Skeletal muscle tissue (tissue), 4 donors: ENCODE measurements around the gene ADIRF. TPM values are rescaled to one million over a fixed set of nuclear protein-coding genes. Genes with fewer than 3 reads are reported as not detected.
"Not testable (repeated sequence)": the region's sequence is repeated elsewhere in the genome, so short reads cannot be mapped to it uniquely, and the experiment has no call there.

Experiments
- H3K27ac ChIP-seq: one replicate; pipeline ENCODE4 v1.7.0; 2013; ENCODE audit warnings: mild to moderate bottlenecking, low read depth, low read length, inconsistent platforms
- H3K27me3 ChIP-seq, 3 donors: one replicate each; pipeline ENCODE4 v1.7.0; 2013; ENCODE audit warnings: low read length in 3 of 3; ENCODE audit not compliant: control insufficient read depth in 3 of 3, insufficient read depth in 3 of 3
- H3K36me3 ChIP-seq, 3 donors: one replicate each; pipeline ENCODE4 v1.7.0; 2013; ENCODE audit warnings: low read length in 3 of 3; ENCODE audit not compliant: control insufficient read depth in 3 of 3, insufficient read depth in 3 of 3
- H3K4me1 ChIP-seq, 3 donors: one replicate each; pipeline ENCODE4 v1.7.0; 2013; ENCODE audit warnings: low read length in 3 of 3, mild to moderate bottlenecking in 3 of 3; ENCODE audit not compliant: control insufficient read depth in 3 of 3, insufficient read depth in 3 of 3
- H3K4me3 ChIP-seq, 3 donors: one replicate each; pipeline ENCODE4 v1.7.0; 2013; ENCODE audit warnings: low read length in 3 of 3
- H3K9ac ChIP-seq, 3 donors: one replicate each; pipeline ENCODE4 v1.7.0; 2013; ENCODE audit warnings: low read length in 3 of 3, mild to moderate bottlenecking in 3 of 3, moderate library complexity in 2 of 3, low read depth in 1 of 3
- H3K9me3 ChIP-seq, 3 donors: one replicate each; pipeline ENCODE4 v1.7.0; 2013; ENCODE audit warnings: low read length in 3 of 3; ENCODE audit not compliant: control insufficient read depth in 3 of 3
- total RNA-seq: library from RNA; depleted of rRNA; stranded (reverse); fragments of >200 nt; gene quantifications from one replicate; pipeline ENCODE4 v1.2.3, GENCODE V29; 2014
- donor health status: Osteomylitis.

ADIRF gene
- total RNA-seq, 1 donor from 2014 or later: 11.5 TPM

DNA sequence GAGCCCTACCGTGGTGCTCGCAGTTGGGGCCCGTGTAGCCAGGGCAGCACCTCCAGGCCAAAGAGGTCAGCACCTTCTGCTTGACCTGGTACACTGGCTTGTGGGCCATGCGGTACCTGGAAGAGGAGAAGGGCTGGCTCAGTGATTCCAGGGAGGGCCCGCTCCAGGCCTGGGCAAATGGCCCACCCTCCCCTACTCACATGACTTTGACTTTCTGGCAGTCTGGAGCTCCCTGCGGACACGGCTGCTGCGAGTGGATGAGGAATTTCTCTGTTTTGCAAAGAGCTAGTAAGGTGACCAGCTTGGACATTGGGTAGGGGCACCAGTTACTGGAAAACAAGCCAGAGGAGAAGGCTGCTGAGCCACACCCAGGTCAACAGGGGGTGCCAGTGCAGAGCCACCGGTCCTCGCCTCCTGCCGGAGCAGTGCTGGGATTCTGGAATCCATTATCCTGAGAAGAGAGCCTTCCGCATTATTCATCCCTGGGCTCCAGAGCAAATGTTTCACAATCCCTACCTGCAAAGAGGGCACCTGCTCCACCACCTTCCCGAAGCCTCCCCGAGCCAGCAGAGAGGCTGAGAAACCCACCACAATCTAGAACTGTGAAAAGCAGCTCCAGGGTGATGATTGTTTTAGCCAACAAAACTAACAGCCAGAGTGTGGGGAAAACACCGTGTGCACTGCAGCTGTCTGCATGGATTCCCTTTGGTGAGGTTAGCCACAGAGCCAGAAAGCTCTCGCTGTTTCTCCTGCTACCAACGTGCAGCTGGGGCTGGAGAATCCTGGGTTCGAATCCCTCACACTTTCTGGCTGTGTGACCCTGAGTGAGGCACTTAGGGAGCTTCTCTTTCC, 22.7 kb upstream of the ADIRF start:
- no peaks in the 10 kb centered on the region for H3K9me3 ChIP-seq
- peaks cover 0 to 12% (median 5%) of the 10 kb centered on the region in 3 donors for H3K36me3 ChIP-seq
- H3K4me3 ChIP-seq: peak overlapping the region in 2 of 3 donors; percentile 7 to 22
- peaks cover 4 to 13% (median 7%) of the 10 kb centered on the region in 3 donors for H3K27me3 ChIP-seq
- peak overlapping the region in 1 of 3 donors; percentile 50 for H3K9ac ChIP-seq
- H3K27ac ChIP-seq: no peak overlapping the region
- H3K4me1 ChIP-seq: peaks cover 37 to 41% (median 37%) of the 10 kb centered on the region in 3 donors

DNA sequence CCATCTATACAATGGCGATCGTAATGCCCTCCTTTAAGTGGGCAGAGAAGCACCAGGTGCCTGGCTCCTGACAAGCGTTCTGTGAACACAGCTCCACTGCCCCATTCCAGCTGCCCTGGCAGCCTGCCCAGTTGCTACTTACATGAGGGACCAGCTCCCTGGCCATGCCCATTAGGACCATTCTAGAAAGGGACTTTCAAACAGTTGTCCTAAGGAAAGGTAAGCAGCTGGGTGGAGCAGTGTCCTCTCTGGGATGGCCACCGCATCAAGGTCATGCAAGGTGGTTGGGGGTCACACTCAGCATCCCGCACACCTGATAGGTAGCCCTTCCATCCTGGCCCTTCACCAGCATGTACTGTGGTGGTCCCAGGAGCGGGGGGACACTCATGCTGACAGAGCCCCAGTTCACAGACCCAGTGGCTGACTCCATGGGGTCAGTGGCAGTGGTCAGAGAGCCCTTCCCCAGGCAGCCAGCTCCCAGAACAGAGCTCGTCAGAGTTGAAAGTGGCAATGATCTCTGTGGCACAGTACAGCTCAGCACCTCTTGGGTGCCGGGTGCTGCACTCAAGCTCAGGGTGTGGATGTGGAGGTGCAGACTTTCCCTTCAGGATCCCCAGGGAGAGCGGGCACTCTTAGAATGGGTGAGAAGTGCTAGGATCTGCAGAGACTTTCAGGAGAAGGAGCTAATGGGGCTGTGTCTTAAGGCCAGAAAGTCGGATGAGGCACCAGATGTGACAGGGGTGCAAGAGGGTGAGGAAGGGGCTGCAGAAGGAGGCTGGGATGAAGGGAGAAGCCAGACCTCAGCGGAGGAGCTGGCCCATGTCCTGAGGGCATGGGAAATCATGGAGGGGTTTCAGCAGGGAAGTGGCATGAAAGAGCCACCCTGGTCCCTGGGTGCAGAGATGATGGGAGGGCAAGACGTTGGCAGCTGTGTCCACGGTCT, 21.8 kb upstream of the ADIRF start:
- Histone ChIP-seq H3K27ac (no peak overlapping the region), H3K36me3 (peaks cover 0 to 12% (median 5%) of the 10 kb centered on the region in 3 donors), H3K27me3 (peaks cover 4 to 13% (median 7%) of the 10 kb centered on the region in 3 donors), H3K9me3 (no peaks in the 10 kb centered on the region), H3K9ac (peak overlapping the region in 1 of 3 donors; percentile 50), H3K4me3 (no peak overlapping the region), H3K4me1 (peaks cover 37 to 41% (median 37%) of the 10 kb centered on the region in 3 donors)

DNA sequence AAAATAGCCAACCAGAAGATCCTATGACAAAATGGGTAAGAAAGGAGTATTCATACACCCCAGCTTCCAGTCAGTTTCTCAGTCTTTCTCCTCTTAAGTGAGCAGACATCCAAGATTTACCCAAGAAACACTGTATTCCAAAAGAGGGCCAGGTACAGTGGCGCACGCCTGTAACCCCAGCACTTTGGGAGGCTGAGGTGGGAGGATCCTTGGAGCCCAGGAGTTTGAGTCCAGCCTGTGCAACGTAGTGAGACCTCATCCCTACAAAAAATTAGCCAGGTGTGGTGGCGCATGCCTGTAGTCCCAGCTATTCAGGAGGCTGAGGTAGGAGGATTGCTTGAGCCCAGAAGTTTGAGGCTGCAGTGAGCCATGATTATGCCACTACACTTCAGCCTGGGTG, 20.5 kb upstream of the ADIRF start:
- H3K9ac ChIP-seq, H3K4me3 ChIP-seq, H3K9me3 ChIP-seq, H3K27ac ChIP-seq, H3K36me3 ChIP-seq: not testable (repeated sequence)
- Histone ChIP-seq H3K4me1 (peaks cover 37 to 41% (median 37%) of the 10 kb centered on the region in 3 donors), H3K27me3 (peaks cover 4 to 13% (median 7%) of the 10 kb centered on the region in 3 donors)

DNA sequence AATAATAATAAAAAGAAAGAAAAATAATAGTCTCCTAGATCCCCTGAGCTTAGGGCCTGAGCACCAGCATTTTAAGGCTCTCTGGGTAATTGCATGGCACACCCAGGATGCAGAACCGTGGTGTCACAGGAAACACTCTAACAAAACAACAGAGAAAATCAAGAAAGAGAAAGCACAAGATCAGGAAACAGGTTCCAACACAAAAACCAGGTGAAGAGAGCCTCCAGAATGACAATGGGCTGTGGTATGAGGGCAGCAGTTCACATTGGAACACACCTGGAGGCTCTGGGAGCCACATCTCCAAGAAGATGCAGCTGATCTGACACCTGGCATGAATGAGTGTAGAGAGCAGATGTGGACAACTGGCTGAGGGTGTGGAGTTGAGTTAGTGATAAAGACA, 17.9 kb upstream of the ADIRF start:
- Histone ChIP-seq H3K9ac (no peak overlapping the region), H3K4me1 (peaks cover 24 to 34% (median 31%) of the 10 kb centered on the region in 3 donors), H3K27ac (no peak overlapping the region)

DNA sequence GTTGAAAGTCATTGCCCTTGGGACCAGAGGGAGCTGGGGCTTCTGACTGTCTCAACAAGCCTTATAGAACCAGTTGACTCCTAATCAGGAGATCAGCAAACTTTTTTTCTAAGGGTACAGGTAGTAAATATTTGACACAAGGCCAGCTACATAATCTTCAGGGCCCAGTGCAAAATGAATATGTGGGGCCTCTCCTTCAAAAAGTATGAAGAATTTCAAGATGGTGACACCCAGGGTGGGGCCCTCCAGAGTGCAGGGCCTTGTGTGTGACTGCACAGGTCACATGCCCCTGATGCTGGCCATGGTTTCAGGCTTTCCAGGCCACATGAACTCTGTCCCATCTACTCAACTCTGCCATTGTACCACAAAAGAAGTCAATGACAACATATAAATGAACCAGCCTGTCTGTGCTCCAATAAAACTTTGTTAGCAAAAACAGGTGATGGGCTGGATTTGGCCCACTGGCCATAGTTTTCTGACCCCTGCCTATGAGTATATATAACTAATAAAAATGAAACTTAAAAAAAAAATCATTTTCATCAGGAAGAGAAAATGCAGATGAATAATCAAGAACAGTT, 17.0 kb upstream of the ADIRF start:
- H3K9me3 ChIP-seq: no peaks in the 10 kb centered on the region
- H3K36me3 ChIP-seq: peaks cover 0 to 2% (median 0%) of the 10 kb centered on the region in 3 donors
- no peak overlapping the region for H3K27ac ChIP-seq
- no peak overlapping the region for H3K9ac ChIP-seq
- peaks cover 18 to 30% (median 26%) of the 10 kb centered on the region in 3 donors for H3K4me1 ChIP-seq
- no peak overlapping the region for H3K4me3 ChIP-seq
- H3K27me3 ChIP-seq: peaks cover 0 to 6% (median 2%) of the 10 kb centered on the region in 3 donors

More for the DNA sequence above, 17.9 kb upstream of the ADIRF start:
- H3K27me3 ChIP-seq: peaks cover 0 to 11% (median 4%) of the 10 kb centered on the region in 3 donors
- H3K36me3 ChIP-seq: peaks cover 0 to 2% (median 0%) of the 10 kb centered on the region in 3 donors
- H3K4me3 ChIP-seq: no peak overlapping the region
- no peaks in the 10 kb centered on the region for H3K9me3 ChIP-seq

DNA sequence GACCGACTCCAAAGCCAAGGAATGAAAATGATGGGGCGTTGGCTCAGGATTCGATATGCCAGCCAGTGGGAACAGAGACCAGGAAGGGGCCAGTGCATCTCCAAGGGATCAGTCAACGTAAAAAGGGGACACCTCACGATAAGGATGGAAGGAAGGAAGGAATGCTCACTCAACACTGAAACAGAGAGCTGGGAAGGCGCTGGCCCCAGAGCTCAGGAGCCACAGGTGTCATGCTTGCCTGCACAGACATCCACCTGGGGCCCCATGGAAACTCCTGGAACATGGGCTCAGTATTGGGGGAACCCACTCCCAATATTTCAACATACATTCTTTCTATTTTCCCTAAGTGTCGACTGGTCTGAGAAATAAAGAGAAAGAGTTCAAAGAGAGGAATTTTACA, 16.2 kb upstream of the ADIRF start:
- no peak overlapping the region for H3K4me3 ChIP-seq
- H3K9me3 ChIP-seq: no peaks in the 10 kb centered on the region
- peaks cover 12 to 31% (median 24%) of the 10 kb centered on the region in 3 donors for H3K4me1 ChIP-seq
- no peak overlapping the region for H3K27ac ChIP-seq
- no peak overlapping the region for H3K9ac ChIP-seq
- H3K36me3 ChIP-seq: no peaks in the 10 kb centered on the region
- no peaks in the 10 kb centered on the region for H3K27me3 ChIP-seq

DNA sequence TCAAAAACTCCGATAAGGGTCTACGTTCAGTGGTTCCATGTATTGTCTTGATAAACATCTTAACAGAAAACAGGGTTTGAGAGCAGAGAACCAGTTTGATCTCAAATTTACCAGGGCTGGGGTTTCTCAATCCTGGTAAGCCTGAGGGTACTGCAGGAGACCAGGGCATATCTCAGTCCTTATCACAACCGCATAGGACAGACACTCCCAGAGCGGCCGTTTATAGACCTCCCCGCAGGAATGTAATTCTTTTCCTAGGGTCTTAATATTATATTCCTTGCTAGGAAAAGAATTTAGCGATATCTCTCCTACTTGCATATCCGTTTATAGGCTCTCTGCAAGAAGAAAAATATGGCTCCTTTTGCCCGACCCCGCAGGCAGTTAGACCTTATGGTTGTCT, 15.6 kb upstream of the ADIRF start:
- peaks cover 12 to 35% (median 26%) of the 10 kb centered on the region in 3 donors for H3K4me1 ChIP-seq
- not testable (repeated sequence) for H3K9me3 ChIP-seq, H3K4me3 ChIP-seq, H3K27me3 ChIP-seq, H3K9ac ChIP-seq, H3K36me3 ChIP-seq, H3K27ac ChIP-seq

DNA sequence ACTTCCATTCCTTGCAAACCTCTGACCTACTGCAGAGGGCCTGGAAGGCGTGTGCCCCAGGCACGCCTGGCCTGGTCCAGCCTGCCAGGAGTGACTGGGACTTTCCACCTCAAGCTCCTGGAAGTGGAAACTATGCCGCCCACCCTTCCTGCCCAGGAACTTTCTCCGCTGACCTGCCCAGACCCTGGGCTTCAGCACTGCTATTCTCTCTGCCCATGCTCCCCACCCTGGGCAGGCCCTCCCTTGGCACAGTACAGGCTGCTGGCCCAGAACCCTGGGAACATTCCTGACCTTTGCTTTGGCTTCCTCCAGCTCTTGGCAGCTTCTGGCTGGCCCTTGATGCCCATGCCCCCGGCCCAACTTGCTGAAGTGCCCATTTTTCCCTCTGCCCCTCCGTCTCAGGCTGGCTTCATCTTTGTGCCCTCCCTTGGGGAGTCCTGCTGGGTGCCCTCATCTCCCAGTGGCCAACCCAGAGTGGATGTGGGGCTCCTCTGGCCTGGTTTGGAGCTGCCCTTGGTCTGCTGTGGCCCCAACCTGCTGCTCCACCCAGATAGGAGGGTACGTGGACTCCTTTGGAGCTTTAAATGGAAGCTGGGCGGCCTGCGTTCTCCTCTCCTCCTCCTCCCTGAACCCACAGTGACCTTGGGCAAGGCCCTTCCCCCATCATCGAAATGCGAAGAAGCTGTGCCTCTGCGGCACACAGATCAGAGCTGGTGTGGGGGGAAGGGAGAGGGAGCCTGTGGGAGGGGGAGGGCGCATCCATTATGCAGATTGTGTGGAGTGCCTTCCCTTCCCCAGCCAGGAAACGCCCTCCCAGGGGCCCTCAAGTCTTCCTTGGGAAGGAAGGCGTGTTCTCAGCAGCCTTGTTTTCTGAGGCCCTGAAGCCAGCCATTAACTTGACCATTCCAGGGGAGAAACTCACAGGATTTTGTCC, 14.3 kb upstream of the ADIRF start:
- H3K9ac ChIP-seq: peak overlapping the region; percentile 33 to 66 (median 50)
- peaks cover 0 to 6% (median under 1%) of the 10 kb centered on the region in 3 donors for H3K27me3 ChIP-seq
- peaks cover 21 to 48% (median 35%) of the 10 kb centered on the region in 3 donors for H3K4me1 ChIP-seq
- peak overlapping the region; percentile 76 for H3K27ac ChIP-seq
- peak overlapping the region in 2 of 3 donors; percentile 40 to 49 for H3K4me3 ChIP-seq
- H3K36me3 ChIP-seq: no peaks in the 10 kb centered on the region
- no peaks in the 10 kb centered on the region for H3K9me3 ChIP-seq
